GM23248 (cell line): ENCODE measurements around the gene LHX1. TPM values are rescaled to one million over a fixed set of nuclear protein-coding genes. Genes with fewer than 3 reads are reported as not detected.
A peak's percentile ranks its signal among the peaks of the same experiment; 100 is the strongest.

Experiments used
- DNase-seq: peaks from one replicate; pipeline ENCODE4 v3.0.0-alpha.2; 2015
- H2AFZ ChIP-seq: fragments of 200-600 bp; sonication (generic); 2 replicates; pipeline ENCODE4 v1.6.1; 2016; ENCODE audit warnings: antibody characterized with exemption
- H3F3A ChIP-seq: fragments of 200-600 bp; sonication (generic); 2 replicates; pipeline ENCODE4 v1.6.1; 2016; ENCODE audit warnings: mild to moderate bottlenecking, antibody characterized with exemption, mixed run types; ENCODE audit not compliant: insufficient read depth
- H3K27ac ChIP-seq: fragments of 200-600 bp; sonication (generic); 2 replicates; pipeline ENCODE4 v1.5.1; 2016; ENCODE audit warnings: mild to moderate bottlenecking
- H3K27me3 ChIP-seq: fragments of 200-600 bp; sonication (generic); replicated peaks from 2 replicates; pipeline ENCODE4 v1.6.1; 2016; ENCODE audit warnings: mild to moderate bottlenecking; ENCODE audit not compliant: insufficient read depth
- H3K36me3 ChIP-seq: fragments of 200-600 bp; sonication (generic); 2 replicates; pipeline ENCODE4 v1.6.1; 2016; ENCODE audit warnings: low read depth, mild to moderate bottlenecking
- H3K4me1 ChIP-seq: fragments of 200-600 bp; sonication (generic); 2 replicates; pipeline ENCODE4 v1.6.1; 2016; ENCODE audit warnings: mild to moderate bottlenecking; ENCODE audit not compliant: insufficient read depth
- H3K4me2 ChIP-seq: fragments of 200-600 bp; sonication (generic); one replicate; pipeline ENCODE4 v1.6.1; 2016; ENCODE audit warnings: mild to moderate bottlenecking; ENCODE audit not compliant: unreplicated experiment
- H3K4me3 ChIP-seq: fragments of 200-600 bp; sonication (generic); 2 replicates; pipeline ENCODE4 v1.5.1; 2016; ENCODE audit warnings: mild to moderate bottlenecking
- H3K79me2 ChIP-seq: fragments of 200-600 bp; sonication (generic); 2 replicates; pipeline ENCODE4 v1.6.1; 2016; ENCODE audit warnings: mild to moderate bottlenecking; ENCODE audit not compliant: insufficient read depth
- H3K9ac ChIP-seq: fragments of 200-600 bp; sonication (generic); 2 replicates; pipeline ENCODE4 v1.6.1; 2016; ENCODE audit warnings: mild to moderate bottlenecking
- H3K9me2 ChIP-seq: fragments of 200-600 bp; sonication (generic); 2 replicates; pipeline ENCODE4 v1.6.1; 2016; ENCODE audit warnings: mixed run types, mild to moderate bottlenecking, moderate library complexity; ENCODE audit not compliant: insufficient read depth
- H3K9me3 ChIP-seq: fragments of 200-600 bp; sonication (generic); one replicate; pipeline ENCODE4 v1.6.1; 2017; ENCODE audit warnings: low read depth
- H4K20me1 ChIP-seq: fragments of 200-600 bp; sonication (generic); 2 replicates; pipeline ENCODE4 v1.6.0; 2016; ENCODE audit not compliant: insufficient read depth
- EZH2 ChIP-seq: fragments of 200-600 bp; sonication (generic); IDR thresholded peaks from 2 replicates; pipeline ENCODE4 v1.6.1; 2018; ENCODE audit warnings: antibody characterized with exemption, mild to moderate bottlenecking; ENCODE audit not compliant: insufficient read depth, poor library complexity, severe bottlenecking
- EZH2phosphoT487 ChIP-seq: fragments of 200-600 bp; sonication (generic); IDR thresholded peaks from 2 replicates; pipeline ENCODE4 v1.6.1; 2018; ENCODE audit warnings: antibody characterized with exemption, moderate library complexity, mild to moderate bottlenecking, low read depth; ENCODE audit not compliant: insufficient read depth
- WGBS, 2 experiments: methylation state at CpG; one replicate each; pipeline ENCODE4 v1.1.6; 2015 to 2017; ENCODE audit warnings: low lambda C conversion rate in 2 of 2, low coverage in 1 of 2; ENCODE audit errors: missing lambda C conversion rate in 2 of 2; 5-methylcytosine and 5-hydroxymethylcytosine counted together
- in situ Hi-C: fragments of 300-500 bp; cut with MboI; formaldehyde crosslinking; loops from 2 replicates; pipeline ENCODE4 v1.15.0; 2020
- polyA plus RNA-seq: library from polyadenylated mRNA; unstranded; fragments of >200 nt; fragmentation: Nextera tagmentation; extraction: Ambion mirVana; gene quantifications from 2 replicates; pipeline ENCODE4 v1.2.1, GENCODE V29; 2016
- total RNA-seq: library from RNA; depleted of rRNA; stranded (reverse); fragments of >200 nt; shearing (Covaris generic); gene quantifications from 2 replicates; pipeline ENCODE4 v1.2.3, GENCODE V29; 2014

Gene LHX1
- total and polyA plus RNA-seq, 2 experiments from 2014 or later: not detected

- no peak overlapping the region for H2AFZ ChIP-seq
- H3K4me3 ChIP-seq: no peak overlapping the region
- peaks cover 96% of the 10 kb centered on the region for H3K27me3 ChIP-seq
- TF ChIP-seq EZH2: no peak
- TF ChIP-seq EZH2phosphoT487: 0 out of 2 replicates have a peak, but pooled peaks have one; percentile 9
- no peaks in the 10 kb centered on the region for H3K9me3 ChIP-seq
- no peaks in the 10 kb centered on the region for H3K9me2 ChIP-seq
- no peaks in the 10 kb centered on the region for H3K4me1 ChIP-seq
- 8 to 13% methylated on average over 44 to 54 of the region's 59 CpGs for WGBS, 2 experiments
- no peak for DNase-seq
- in situ Hi-C loops: no loop called here
- no peak overlapping the region for H3K9ac ChIP-seq
- H3K36me3 ChIP-seq: no peaks in the 10 kb centered on the region
- no peaks in the 10 kb centered on the region for H3F3A ChIP-seq
- no peak overlapping the region for H3K4me2 ChIP-seq
- no peak overlapping the region for H3K27ac ChIP-seq
- no peaks in the 10 kb centered on the region for H3K79me2 ChIP-seq
- no peaks in the 10 kb centered on the region for H4K20me1 ChIP-seq
Observed at GRCh38 chr17:36942631-36943125, 5.4 kb downstream of the LHX1 start.

DNA sequence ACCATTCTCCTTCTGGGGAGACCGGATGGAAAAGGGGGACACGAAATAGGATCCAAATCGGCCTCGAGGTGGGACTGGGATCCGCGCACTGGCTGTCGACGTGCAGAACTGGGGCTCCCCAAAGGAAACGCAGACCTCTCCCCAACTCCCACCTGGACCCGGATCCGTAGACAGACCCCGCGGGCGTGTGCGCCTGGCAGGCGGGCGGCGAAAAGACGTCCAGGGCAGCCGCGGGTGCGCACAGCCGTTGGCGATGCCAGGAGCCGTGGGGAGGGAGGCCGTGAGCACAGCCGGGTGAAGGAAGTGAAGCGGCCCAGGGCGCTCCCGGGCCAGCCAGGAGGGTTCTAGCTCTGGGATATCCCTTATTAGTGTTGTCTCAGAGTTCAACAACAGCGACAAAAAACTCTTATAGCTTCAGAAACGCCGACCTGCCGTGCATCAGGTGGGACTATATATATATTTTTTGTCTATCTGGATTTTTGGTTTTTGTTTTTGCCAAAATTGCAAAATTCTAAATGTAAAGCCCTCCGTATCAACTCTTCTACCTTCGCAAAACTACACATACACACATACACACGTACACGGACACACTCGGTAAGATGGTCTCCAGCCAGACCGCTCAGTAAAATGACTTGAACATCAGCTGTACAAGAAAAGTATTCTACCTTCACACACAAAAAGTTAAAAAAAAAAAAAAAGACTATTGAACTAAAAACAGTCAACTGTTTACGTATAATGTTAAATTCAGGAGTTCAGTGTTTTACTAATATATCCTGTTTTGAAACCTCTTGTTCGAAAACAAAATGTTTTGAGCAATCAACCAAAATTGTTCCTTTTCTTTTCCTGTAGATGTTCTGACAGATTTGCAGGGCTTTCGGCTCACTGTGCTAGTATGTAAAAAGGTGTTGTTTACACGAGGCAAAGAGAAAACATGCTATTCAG is 6.2 kb downstream of the LHX1 start:
- Histone ChIP-seq H4K20me1 (no peaks in the 10 kb centered on the region), H3K9me3 (no peaks in the 10 kb centered on the region), H3K79me2 (no peaks in the 10 kb centered on the region), H3K4me3 (no peak overlapping the region), H2AFZ (no peak overlapping the region), H3K36me3 (no peaks in the 10 kb centered on the region), H3K4me2 (no peak overlapping the region), H3K27ac (no peak overlapping the region), H3F3A (no peaks in the 10 kb centered on the region), H3K27me3 (peaks cover 90% of the 10 kb centered on the region), H3K9me2 (no peaks in the 10 kb centered on the region), H3K9ac (no peak overlapping the region), H3K4me1 (no peaks in the 10 kb centered on the region)
- peak; percentile 68 for TF ChIP-seq EZH2
- 0 out of 2 replicates have a peak, but pooled peaks have one; percentile 82 for TF ChIP-seq EZH2phosphoT487
- no peak for DNase-seq
- in situ Hi-C loops: no loop called here
- 18 to 21% methylated on average over 41 to 44 of the region's 44 CpGs for WGBS, 2 experiments

GRCh38 chr17:36944553-36944952 is 7.3 kb downstream of the LHX1 start:
- H3K4me2 ChIP-seq: no peak overlapping the region
- TF ChIP-seq EZH2phosphoT487 (no peak), EZH2 (no peak)
- H3F3A ChIP-seq: no peaks in the 10 kb centered on the region; the same call in 1 of the 2 replicates
- H3K4me3 ChIP-seq: no peak overlapping the region
- in situ Hi-C loops: no loop called here
- no peaks in the 10 kb centered on the region for H3K4me1 ChIP-seq
- WGBS, 2 experiments: 0% methylated on average over 1 of the region's 1 CpG
- H3K79me2 ChIP-seq: peaks cover 2% of the 10 kb centered on the region
- DNase-seq: no peak
- H3K9me3 ChIP-seq: no peaks in the 10 kb centered on the region
- H3K9ac ChIP-seq: no peak overlapping the region
- H3K9me2 ChIP-seq: no peaks in the 10 kb centered on the region
- no peak overlapping the region for H2AFZ ChIP-seq
- H3K36me3 ChIP-seq: no peaks in the 10 kb centered on the region
- H3K27ac ChIP-seq: no peak overlapping the region
- peaks cover 80% of the 10 kb centered on the region for H3K27me3 ChIP-seq
- H4K20me1 ChIP-seq: no peaks in the 10 kb centered on the region

GRCh38 chr17:36945140-36945539 is 7.9 kb downstream of the LHX1 start:
- Histone ChIP-seq H3K27ac (no peak overlapping the region), H3K9me2 (no peaks in the 10 kb centered on the region), H3K36me3 (no peaks in the 10 kb centered on the region), H3K4me3 (no peak overlapping the region), H3K27me3 (peaks cover 76% of the 10 kb centered on the region), H3K79me2 (peaks cover 8% of the 10 kb centered on the region), H4K20me1 (no peaks in the 10 kb centered on the region), H3K4me1 (peaks cover 3% of the 10 kb centered on the region; the same call in 1 of the 2 replicates), H3K9me3 (no peaks in the 10 kb centered on the region), H3K9ac (no peak overlapping the region), H2AFZ (no peak overlapping the region), H3F3A (no peaks in the 10 kb centered on the region; the same call in 1 of the 2 replicates), H3K4me2 (no peak overlapping the region)
- in situ Hi-C loops: no loop called here
- DNase-seq: no peak
- WGBS, 2 experiments: 2 to 10% methylated on average over 1 of the region's 1 CpG
- TF ChIP-seq EZH2 (peak; percentile 53), EZH2phosphoT487 (0 out of 2 replicates have a peak, but pooled peaks have one; percentile 50)
